Breast epithelium (tissue), 3 donors: ENCODE results near the gene FADD.

ENCODE experiments used
- POLR2A ChIP-seq: fragments of 450-650 bp; IDR thresholded peaks from one replicate; pipeline ENCODE4 v1.6.1; 2016; ENCODE audit warnings: antibody characterized with exemption, mild to moderate bottlenecking, moderate library complexity
- TF ChIP-seq, protein P1 (sequence below), 3 donors: fragments of 450-650 bp; IDR thresholded peaks; one replicate each; pipeline ENCODE4 v1.5.1; 2016 to 2017; ENCODE audit warnings: antibody characterized with exemption in 3 of 3, mild to moderate bottlenecking in 3 of 3, moderate library complexity in 3 of 3

DNA sequence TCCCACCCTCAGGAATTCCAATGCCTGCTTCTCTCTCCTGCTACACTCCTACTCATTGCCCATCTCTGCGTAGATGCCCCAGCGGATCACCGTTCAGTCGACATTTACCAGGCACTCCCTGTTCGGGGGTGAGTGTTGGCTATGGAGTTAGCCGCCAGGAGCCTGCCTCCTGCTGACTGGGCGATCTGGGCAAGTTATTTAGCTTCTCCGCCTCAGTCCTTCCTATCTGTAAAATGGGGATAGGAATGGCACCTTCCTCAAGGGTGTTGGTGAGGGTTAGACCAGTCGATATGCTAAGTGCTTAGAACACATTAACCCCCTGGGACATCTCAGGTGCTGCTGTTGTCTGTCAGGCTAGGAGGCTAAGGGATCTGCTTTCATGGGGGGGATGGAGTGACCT, 30.9 kb downstream of the FADD start:
- TF ChIP-seq, protein P1, sequence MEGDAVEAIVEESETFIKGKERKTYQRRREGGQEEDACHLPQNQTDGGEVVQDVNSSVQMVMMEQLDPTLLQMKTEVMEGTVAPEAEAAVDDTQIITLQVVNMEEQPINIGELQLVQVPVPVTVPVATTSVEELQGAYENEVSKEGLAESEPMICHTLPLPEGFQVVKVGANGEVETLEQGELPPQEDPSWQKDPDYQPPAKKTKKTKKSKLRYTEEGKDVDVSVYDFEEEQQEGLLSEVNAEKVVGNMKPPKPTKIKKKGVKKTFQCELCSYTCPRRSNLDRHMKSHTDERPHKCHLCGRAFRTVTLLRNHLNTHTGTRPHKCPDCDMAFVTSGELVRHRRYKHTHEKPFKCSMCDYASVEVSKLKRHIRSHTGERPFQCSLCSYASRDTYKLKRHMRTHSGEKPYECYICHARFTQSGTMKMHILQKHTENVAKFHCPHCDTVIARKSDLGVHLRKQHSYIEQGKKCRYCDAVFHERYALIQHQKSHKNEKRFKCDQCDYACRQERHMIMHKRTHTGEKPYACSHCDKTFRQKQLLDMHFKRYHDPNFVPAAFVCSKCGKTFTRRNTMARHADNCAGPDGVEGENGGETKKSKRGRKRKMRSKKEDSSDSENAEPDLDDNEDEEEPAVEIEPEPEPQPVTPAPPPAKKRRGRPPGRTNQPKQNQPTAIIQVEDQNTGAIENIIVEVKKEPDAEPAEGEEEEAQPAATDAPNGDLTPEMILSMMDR (IDR thresholded peaks at IDR 0.05): no peak
- TF ChIP-seq POLR2A: no peak
